Activated gamma-delta T cell treated with Interleukin-2 at 50 U/mL for 16 hours (primary cell): ENCODE data around the gene PPP1R14C.

Source experiments
- DNase-seq: peaks from one replicate; pipeline ENCODE4 v3.0.0-alpha.2; 2020

The PPP1R14C gene

GRCh38 chr6:150253489-150253888 lies 110.6 kb downstream of the PPP1R14C start:
- DNase-seq, result no peak

- DNase-seq, result no peak
Observed at GRCh38 chr6:150254770-150255169, 111.9 kb downstream of the PPP1R14C start.

- no peak for DNase-seq
Observed at GRCh38 chr6:150255840-150256239, 113.0 kb downstream of the PPP1R14C start.

GRCh38 chr6:150256618-150257272 lies 113.9 kb downstream of the PPP1R14C start:
- no peak for DNase-seq

- no peak for DNase-seq
Observed at GRCh38 chr6:150258381-150258780, 115.5 kb downstream of the PPP1R14C start.

- no peak for DNase-seq
Observed at GRCh38 chr6:150260931-150261330, 118.1 kb downstream of the PPP1R14C start.

- no peak for DNase-seq
Observed at GRCh38 chr6:150261997-150262697, 119.3 kb downstream of the PPP1R14C start.

GRCh38 chr6:150263765-150264404 lies 121.0 kb downstream of the PPP1R14C start:
- DNase-seq, result peak; percentile 17

GRCh38 chr6:150266309-150266708 lies 123.5 kb downstream of the PPP1R14C start:
- no peak for DNase-seq

GRCh38 chr6:150266963-150267685 lies 124.3 kb downstream of the PPP1R14C start:
- no peak for DNase-seq

- DNase-seq, result no peak
Observed at GRCh38 chr6:150267686-150268561, 125.1 kb downstream of the PPP1R14C start.

- DNase-seq, result no peak
Observed at GRCh38 chr6:150269130-150269856, 126.4 kb downstream of the PPP1R14C start.

- no peak for DNase-seq
Observed at GRCh38 chr6:150269857-150270223, 127.0 kb downstream of the PPP1R14C start.

- DNase-seq, result no peak
Observed at GRCh38 chr6:150270330-150271052, 127.6 kb downstream of the PPP1R14C start.

- no peak for DNase-seq
Observed at GRCh38 chr6:150271172-150271500, 128.3 kb downstream of the PPP1R14C start.

- no peak for DNase-seq
Observed at GRCh38 chr6:150271501-150272263, 128.8 kb downstream of the PPP1R14C start.

- no peak for DNase-seq
Observed at GRCh38 chr6:150272264-150272975, 129.6 kb downstream of the PPP1R14C start.

GRCh38 chr6:150272976-150273315 lies 130.1 kb downstream of the PPP1R14C start:
- DNase-seq, result no peak

GRCh38 chr6:150273457-150274309 lies 130.8 kb downstream of the PPP1R14C start:
- no peak for DNase-seq
